Heart right ventricle (tissue), 16 donors: Measurements from ENCODE around the gene JAK1. TPM values are rescaled to one million over a fixed set of nuclear protein-coding genes. Genes with fewer than 3 reads are reported as not detected.

Source experiments
- ATAC-seq, 8 donors: fragments of 200-7000 bp; cut with Tn5 transposase; one replicate each; pipeline ENCODE4 v1.9.1; 2020; ENCODE audit warnings: mild to moderate bottlenecking in 8 of 8, moderate library complexity in 8 of 8, moderate number of reproducible peaks in 1 of 8
- DNase-seq, 2 donors: peaks; one replicate each; pipeline ENCODE4 v3.0.0-alpha.2; 2020
- H3K27ac ChIP-seq, 10 donors: fragments of 200-600 bp; sonication (generic) in 2 of 10; one replicate each; pipeline versions ENCODE4 v1.5.0 to v1.8.0; 2020 to 2022; ENCODE audit warnings: mild to moderate bottlenecking in 3 of 10
- H3K27me3 ChIP-seq, 7 donors: fragments of 200-600 bp; one replicate each; pipeline ENCODE4 v1.8.0; 2021 to 2022; ENCODE audit warnings: mild to moderate bottlenecking in 2 of 7
- H3K36me3 ChIP-seq, 9 donors: fragments of 200-600 bp; sonication (generic) in 1 of 9; one replicate each; pipeline versions ENCODE4 v1.5.0 to v1.8.0; 2020 to 2022; ENCODE audit warnings: mild to moderate bottlenecking in 2 of 9
- H3K4me1 ChIP-seq, 9 donors: fragments of 200-600 bp; sonication (generic) in 1 of 9; one replicate each; pipeline versions ENCODE4 v1.5.0 to v1.8.0; 2020 to 2022; ENCODE audit warnings: mild to moderate bottlenecking in 4 of 9
- H3K4me3 ChIP-seq, 10 donors: fragments of 200-600 bp; sonication (generic) in 2 of 10; one replicate each; pipeline versions ENCODE4 v1.5.0 to v1.8.0; 2020 to 2022; ENCODE audit warnings: mild to moderate bottlenecking in 7 of 10, moderate library complexity in 2 of 10
- H3K9me3 ChIP-seq, 11 donors: fragments of 200-600 bp in 10 of 11; sonication (generic) in 2 of 11; one replicate each; pipeline versions ENCODE4 v1.5.0 to v1.8.0; 2013 to 2022; ENCODE audit warnings: mild to moderate bottlenecking in 2 of 11, control low read depth in 1 of 11, moderate library complexity in 1 of 11
- WGBS, 2 donors: extraction: QIAGEN DNeasy Blood & Tissue Kit; methylation state at CpG; one replicate each; pipeline ENCODE4 v1.1.7; 2013; ENCODE audit warnings: inconsistent platforms in 1 of 2; 5-methylcytosine and 5-hydroxymethylcytosine counted together
- intact Hi-C, 10 donors: fragments of 100-400 bp; cut with DNase I; formaldehyde crosslinking; loops; one replicate each; pipeline versions ENCODE4 v1.11.1 to v1.14.2; 2022
- polyA plus RNA-seq, 2 donors: library from polyadenylated mRNA; stranded (reverse); fragments of 200-250 nt; gene quantifications; one replicate each; pipeline ENCODE4 v1.2.3, GENCODE V29; 2013
- total RNA-seq, 10 donors: library from RNA; stranded (reverse); fragmentation: NEBNext Ultra II Directional in 3 of 10; extraction: Animal tissue kit (Norgen Biotek cat#: 25700) in 3 of 10; gene quantifications; one replicate each; pipeline versions ENCODE4 v1.2.1 to v1.2.4, GENCODE V29; 2021 to 2023
- TF ChIP-seq, protein P1 (sequence below), 9 donors: fragments of 200-600 bp; sonication (generic) in 2 of 9; IDR thresholded peaks; one replicate each; pipeline versions ENCODE4 v1.5.0 to v1.8.0; 2021 to 2022; ENCODE audit warnings: antibody characterized with exemption in 9 of 9, mild to moderate bottlenecking in 5 of 9, moderate library complexity in 1 of 9
- donor health status: Arrhythmogenic right ventricular cardiomyopathy.
- donor health status: ischemic (EF 13 %, LVEDD 7.1; RV severe dilation, severe dysfunction).
- donor health status: healthy with polysubstance abuse.
- donor health status: DM: no; HTN: yes; CAD: no.
- donor health status: DM: no; HTN: no; CAD: no.
- donor health status: ischemic (EF 25% LVEDD 6.9; RV normal size, moderate dysfunction).
- donor health status: ischemic (EF 25% LVEDD 5.7; RV mildly dilated, moderate dysfunction).
- donor health status: healthy.
- donor health status: DM: yes; HTN: yes; CAD: no.
- donor health status: Ischemic cardiomyopathy.
- donor health status: ischemic (EF 35%, LVEDD 5.7; RV mildly dilated, moderate dysfunction).
- donor health status: nonischemic (EF 11% LVEDD 7.7; RV severe dilation, severe dysfunction).
- donor health status: DM: yes; HTN: yes; CAD: no.
- donor health status: PGD.
- donor health status: ischemic (EF 29% LVEDD 5.4; RV normal size, mild dysfunction).
- donor health status: nonischemic (EF 23%, LVEDD 6.1; RV moderate dilation, normal function).

Gene JAK1
- total and polyA plus RNA-seq, 12 donors, result 20.1 to 122 (median 81.3) TPM

DNA sequence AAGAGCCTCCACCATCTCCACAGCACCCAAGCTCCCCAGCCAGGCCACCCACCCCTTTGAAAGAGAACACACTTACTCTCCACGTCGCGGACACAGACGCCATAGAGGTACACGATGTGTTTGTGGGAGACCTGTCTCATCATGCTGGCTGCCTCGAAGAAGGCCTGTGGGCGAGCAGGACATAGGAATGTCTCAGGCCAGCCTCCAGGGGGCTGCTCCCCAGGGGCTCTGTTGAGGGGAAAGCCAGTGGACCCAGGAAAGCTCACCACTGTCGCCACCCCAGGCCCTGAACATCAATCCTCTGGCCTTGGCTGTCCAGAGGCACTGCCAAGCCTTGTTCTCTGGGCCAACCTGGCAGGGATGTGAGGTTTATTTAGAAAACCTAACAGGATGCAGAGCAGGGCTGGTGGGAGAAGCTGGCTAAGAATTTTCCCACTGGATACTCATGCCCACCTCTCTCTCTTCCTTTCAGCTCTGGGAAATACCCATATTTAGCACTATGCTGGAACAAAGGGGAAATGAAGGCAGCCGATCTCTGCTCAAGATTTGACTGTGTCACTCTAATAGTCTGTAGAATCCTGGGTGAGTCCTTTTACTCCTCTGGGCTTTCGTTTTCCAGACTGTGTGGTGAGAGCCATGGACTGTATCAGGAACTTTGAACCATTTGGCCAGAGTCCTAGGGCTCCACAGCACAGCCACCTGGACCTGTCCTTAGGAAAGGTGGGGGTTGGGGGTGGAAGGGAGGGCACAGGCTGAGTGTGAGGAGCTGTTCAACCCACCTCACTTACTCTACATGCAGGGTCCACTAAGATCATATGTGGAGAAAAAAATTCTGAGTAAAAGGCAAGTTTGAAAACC lies 119.5 kb downstream of the JAK1 start:
- Histone ChIP-seq H3K4me1 (peaks cover 0 to 18% (median 6%) of the 10 kb centered on the region in 9 donors), H3K36me3 (peaks cover 0 to 99% (median 44%) of the 10 kb centered on the region in 9 donors), H3K4me3 (no peak overlapping the region), H3K9me3 (no peaks in the 10 kb centered on the region), H3K27ac (no peak overlapping the region), H3K27me3 (no peaks in the 10 kb centered on the region)
- intact Hi-C loops, result no loop called here
- ATAC-seq (peak in 1 of 8 donors; percentile 20), DNase-seq (no peak)
- TF ChIP-seq, protein P1, sequence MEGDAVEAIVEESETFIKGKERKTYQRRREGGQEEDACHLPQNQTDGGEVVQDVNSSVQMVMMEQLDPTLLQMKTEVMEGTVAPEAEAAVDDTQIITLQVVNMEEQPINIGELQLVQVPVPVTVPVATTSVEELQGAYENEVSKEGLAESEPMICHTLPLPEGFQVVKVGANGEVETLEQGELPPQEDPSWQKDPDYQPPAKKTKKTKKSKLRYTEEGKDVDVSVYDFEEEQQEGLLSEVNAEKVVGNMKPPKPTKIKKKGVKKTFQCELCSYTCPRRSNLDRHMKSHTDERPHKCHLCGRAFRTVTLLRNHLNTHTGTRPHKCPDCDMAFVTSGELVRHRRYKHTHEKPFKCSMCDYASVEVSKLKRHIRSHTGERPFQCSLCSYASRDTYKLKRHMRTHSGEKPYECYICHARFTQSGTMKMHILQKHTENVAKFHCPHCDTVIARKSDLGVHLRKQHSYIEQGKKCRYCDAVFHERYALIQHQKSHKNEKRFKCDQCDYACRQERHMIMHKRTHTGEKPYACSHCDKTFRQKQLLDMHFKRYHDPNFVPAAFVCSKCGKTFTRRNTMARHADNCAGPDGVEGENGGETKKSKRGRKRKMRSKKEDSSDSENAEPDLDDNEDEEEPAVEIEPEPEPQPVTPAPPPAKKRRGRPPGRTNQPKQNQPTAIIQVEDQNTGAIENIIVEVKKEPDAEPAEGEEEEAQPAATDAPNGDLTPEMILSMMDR (IDR thresholded peaks at IDR 0.05), result no peak
- WGBS, 2 donors, result 93% methylated on average over 10 of the region's 10 CpGs

DNA sequence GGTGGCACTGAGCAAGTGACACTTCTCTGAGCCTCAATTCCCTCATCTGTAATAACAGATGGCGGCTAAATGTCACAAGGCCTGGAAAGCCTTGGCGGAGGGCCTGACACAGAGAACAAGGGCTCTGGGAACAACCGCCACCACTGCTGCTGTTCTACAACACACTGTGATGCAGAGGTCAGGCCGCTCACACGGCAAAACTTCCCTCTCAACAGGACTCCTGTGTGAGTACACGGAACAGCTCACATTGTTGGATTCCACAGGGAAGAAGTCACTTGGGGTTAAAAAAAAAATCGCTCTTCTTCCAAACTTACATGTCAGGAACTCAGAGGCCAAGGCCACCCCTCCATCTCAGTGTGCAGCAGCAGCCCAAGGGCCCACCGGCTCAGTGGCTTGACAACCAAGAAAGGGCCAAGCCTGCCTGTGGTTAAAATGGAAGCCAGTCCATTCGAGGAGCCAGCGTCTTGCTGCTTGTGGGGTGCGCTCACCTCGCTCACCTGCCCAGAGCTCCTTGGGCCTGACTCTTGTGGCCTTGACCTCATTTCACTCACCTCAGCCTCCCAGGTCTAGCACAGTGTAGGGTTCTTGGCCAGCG lies 120.4 kb downstream of the JAK1 start:
- WGBS, 2 donors, result 91 to 93% methylated on average over 13 of the region's 13 CpGs
- intact Hi-C loops, result no loop called here
- no peak overlapping the region for H3K27ac ChIP-seq

DNA sequence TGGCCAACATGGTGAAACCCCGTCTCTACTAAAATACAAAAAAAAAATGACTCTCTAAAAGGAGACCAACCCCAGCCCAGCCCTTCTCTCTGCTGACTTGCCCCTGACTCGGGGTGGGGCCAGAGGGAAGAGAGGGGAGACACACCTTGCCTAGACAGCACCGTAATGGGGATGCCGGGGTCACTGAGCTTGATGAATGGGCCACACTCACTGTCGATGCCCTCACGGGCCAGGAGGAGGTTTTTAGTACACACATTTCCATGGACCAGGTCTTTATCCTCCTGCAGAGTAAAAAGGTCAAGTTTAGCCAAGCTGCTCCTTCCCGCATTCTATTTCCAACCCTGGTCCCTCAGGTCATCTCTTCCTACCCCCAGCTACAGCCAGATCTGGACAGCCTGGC lies 121.7 kb downstream of the JAK1 start:
- no peak for DNase-seq
- no peaks in the 10 kb centered on the region for H3K27me3 ChIP-seq
- intact Hi-C loops, result no loop called here
- 96 to 98% methylated on average over 7 of the region's 7 CpGs for WGBS, 2 donors
- no peak overlapping the region for H3K27ac ChIP-seq
- TF ChIP-seq, protein P1 (IDR thresholded peaks at IDR 0.05), result no peak
- H3K4me3 ChIP-seq, result no peak overlapping the region
- H3K36me3 ChIP-seq, result peaks cover 0 to 100% (median 47%) of the 10 kb centered on the region in 9 donors
- peaks cover 0 to 19% (median 7%) of the 10 kb centered on the region in 9 donors for H3K4me1 ChIP-seq
- no peaks in the 10 kb centered on the region for H3K9me3 ChIP-seq
- no peak for ATAC-seq

More for the DNA sequence above, 120.4 kb downstream of the JAK1 start:
- no peaks in the 10 kb centered on the region for H3K27me3 ChIP-seq
- ATAC-seq (peak in 1 of 8 donors; percentile 17), DNase-seq (no peak)
- TF ChIP-seq, protein P1 (IDR thresholded peaks at IDR 0.05), result no peak
- peaks cover 0 to 19% (median 7%) of the 10 kb centered on the region in 9 donors for H3K4me1 ChIP-seq
- no peaks in the 10 kb centered on the region for H3K9me3 ChIP-seq
- H3K4me3 ChIP-seq, result no peak overlapping the region
- H3K36me3 ChIP-seq, result peaks cover 0 to 100% (median 48%) of the 10 kb centered on the region in 9 donors

DNA sequence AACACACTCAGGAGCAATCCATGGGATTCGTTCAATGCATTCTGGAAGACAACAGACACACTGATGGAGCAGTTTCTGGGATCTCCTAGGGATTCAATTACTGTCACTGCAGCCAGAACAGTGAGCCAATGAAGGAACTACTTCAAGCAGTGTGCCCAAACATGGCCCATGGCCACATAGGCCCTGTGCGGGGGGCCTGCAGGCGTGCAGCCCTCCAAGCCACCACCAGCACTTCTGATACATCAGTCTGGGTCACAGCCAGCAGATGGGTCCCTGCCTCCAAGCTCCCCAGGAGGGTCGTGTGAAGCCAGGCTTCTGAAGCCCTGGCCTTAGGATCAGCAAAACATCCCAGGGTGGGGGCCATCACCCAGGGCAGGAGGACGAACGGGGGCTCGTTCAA lies 122.2 kb downstream of the JAK1 start:
- WGBS, 2 donors, result 91 to 95% methylated on average over 7 of the region's 7 CpGs
- intact Hi-C loops, result no loop called here

More for the DNA sequence above, 122.2 kb downstream of the JAK1 start:
- H3K27me3 ChIP-seq, result no peaks in the 10 kb centered on the region
- H3K4me1 ChIP-seq, result peaks cover 0 to 19% (median 7%) of the 10 kb centered on the region in 9 donors
- H3K4me3 ChIP-seq, result no peak overlapping the region
- H3K9me3 ChIP-seq, result no peaks in the 10 kb centered on the region
- ATAC-seq (no peak), DNase-seq (no peak)
- H3K27ac ChIP-seq, result no peak overlapping the region
- TF ChIP-seq, protein P1 (IDR thresholded peaks at IDR 0.05), result no peak
- peaks cover 0 to 100% (median 46%) of the 10 kb centered on the region in 9 donors for H3K36me3 ChIP-seq
